Tracheal epithelial cell (primary cell): ENCODE measurements around the gene KIAA2012. TPM values are rescaled to one million over a fixed set of nuclear protein-coding genes. Genes with fewer than 3 reads are reported as not detected.

Experiments
- total RNA-seq: library from RNA; depleted of rRNA; stranded (reverse); fragments of >200 nt; gene quantifications from 2 replicates; pipeline ENCODE4 v1.2.1, GENCODE V29; 2014

Gene KIAA2012
- not detected in 2 replicates for total RNA-seq

DNA sequence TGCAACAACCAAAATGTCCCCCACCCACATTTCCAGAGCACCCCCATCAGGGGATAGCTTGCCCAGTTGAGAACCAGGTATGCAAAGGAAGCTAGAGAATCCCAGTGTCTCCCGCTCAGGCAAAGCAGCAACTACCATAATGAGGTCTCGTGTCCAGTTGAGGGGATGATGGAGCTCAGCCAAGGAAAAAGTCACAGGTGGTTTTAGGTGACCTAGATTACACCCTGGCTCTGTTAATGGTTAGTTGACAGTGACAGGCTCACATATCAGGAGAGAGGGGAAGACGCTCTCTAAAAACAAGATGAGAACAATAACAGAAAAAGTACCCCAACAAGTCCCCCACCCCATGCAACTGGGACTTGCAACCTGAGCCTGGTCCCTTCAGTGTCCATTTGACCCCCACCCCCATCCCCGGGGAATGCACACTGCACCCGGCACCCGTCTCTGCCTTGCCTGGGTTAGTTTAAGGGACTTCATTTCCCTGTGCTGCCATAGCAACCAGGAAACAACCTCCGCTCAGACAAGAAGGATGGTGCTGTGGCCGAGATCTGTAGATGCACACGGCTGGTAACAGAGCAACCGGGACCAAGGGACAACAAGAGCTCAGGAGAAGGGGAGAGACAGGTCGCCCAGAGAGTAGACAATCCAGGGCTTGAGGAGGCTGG lies at the start of gene KIAA2012:
TSS of gene KIAA2012 (plus strand) at position 519 of the 665 bp plus-strand sequence. CDS start 373 bp downstream, outside the sequence.

DNA sequence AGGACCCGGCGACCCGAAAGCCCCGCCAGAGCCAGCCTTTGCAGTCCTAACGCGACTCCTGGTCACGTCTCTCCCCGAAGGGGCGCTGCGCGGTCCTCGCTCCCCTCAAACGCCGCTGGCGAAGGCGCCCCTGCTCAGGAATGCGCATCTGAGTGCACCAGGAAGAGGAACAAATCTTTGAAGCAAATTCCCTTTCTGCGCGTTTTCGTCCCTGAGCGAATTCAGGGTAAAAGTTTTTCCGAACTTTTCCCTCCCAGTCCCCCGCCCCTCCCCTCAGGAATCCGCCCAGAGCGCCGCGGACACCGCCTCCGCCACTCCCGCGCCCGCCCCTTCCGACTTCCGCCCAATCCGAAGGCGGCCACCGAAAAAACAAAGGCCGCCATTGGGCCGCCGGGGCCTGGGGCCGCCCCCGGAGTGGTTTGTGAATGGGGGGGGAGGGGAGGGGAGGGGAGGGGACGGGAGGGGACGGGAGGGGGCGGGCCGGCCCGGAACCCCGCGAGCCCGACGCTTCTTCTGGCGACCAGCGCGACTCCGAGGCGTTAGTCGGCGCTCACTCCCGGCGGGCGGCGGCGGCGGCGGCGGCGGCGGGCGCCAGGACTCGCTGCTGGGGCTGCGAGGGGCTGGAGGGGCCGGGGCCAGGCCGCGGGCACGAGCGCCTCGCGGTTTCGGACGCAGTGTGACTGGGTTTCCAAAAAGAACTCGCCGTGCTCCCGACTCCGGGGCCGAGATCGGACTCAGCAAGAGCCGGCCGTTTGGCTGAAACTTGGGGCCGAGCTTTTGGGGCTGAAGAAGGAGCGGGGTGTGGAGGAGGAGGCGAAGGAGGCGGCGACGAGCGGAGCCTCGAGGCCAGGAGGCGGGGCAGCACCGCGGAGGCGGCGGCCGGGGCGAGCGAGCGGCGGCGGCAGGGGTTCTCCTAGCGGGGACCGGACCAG lies 39.5 kb upstream of the KIAA2012 start, which contains the start of gene FZD7:
TSS of gene FZD7 (plus strand) at position 539 of the 932 bp plus-strand sequence. CDS start 793 bp downstream, outside the sequence.

DNA sequence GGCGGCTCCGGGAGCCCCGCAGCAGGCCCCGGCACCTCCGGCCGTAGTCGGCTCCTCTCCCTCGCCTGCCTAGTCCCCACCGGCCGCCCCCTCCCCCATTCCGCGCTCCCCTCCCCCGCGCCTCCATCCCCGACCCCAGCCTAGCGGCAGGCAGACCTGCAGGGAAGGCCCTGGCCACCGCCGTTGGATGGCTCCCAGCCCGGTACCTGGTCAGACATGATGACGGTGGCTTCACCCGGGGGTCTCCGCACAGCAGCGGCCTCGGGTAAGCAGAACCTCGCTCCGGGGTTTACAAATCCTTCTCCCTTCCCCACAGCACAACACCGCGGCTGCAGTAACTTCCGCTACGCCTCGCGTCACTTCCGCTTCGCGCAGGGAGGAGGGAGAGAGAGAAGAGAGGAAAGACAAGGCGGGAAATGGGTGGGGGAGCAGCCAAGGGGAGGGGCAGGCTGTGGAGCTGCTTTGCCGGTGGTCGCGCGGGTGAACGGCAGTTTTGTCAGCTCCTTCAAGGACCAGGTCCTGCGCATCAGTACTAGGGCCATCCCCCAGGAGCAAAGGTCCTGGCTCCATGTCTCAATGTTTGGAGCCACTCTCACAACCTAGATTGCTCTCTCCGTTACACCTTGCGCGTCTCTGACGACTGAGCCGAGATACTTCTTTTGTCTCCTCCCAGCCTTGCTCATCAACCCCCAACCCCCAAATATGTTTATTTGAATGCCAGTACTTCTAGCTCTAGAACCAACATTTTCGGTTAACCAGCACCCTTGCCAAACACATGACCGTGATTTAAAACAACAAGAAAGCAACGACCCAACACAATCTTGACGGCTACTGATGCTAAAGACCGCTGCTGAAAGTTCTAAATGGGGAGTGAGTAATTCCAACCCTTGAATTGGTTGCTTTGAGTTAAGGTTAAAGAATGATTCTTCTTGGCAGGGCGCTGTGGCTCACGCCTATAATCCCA lies 165.5 kb downstream of the KIAA2012 start, which contains the start of gene SUMO1:
TSS of gene SUMO1 (minus strand) at position 364 of the 964 bp plus-strand sequence. CDS start at position 218, 146 bp downstream.

Other genes starting within 250 kb of the KIAA2012 start
- 0.85 and 13.7 TPM in 2 replicates for gene FZD7, start 39.4 kb upstream of the KIAA2012 start, total RNA-seq
- gene SUMO1, start 165.3 kb downstream of the KIAA2012 start, total RNA-seq, result 102 and 107 TPM in 2 replicates
- gene NOP58, start 192.5 kb downstream of the KIAA2012 start, total RNA-seq, result 54.1 and 59.5 TPM in 2 replicates